Muscle of leg (tissue), 11 donors: ENCODE results near the gene USP34. TPM values are rescaled to one million over a fixed set of nuclear protein-coding genes. Genes with fewer than 3 reads are reported as not detected.

Source experiments
- DNase-seq: peaks from one replicate; pipeline ENCODE4 v3.0.0; 2013
- H3K27ac ChIP-seq: one replicate; pipeline ENCODE4 v1.5.1; 2013; ENCODE audit warnings: mild to moderate bottlenecking, low read length, control low read depth
- H3K27me3 ChIP-seq: one replicate; pipeline ENCODE4 v1.6.1; 2013; ENCODE audit warnings: low read length; ENCODE audit not compliant: control insufficient read depth, insufficient read depth
- H3K36me3 ChIP-seq: one replicate; pipeline ENCODE4 v1.6.1; 2013; ENCODE audit warnings: low read length; ENCODE audit not compliant: control insufficient read depth, insufficient read depth
- H3K4me1 ChIP-seq: one replicate; pipeline ENCODE4 v1.6.1; 2013; ENCODE audit warnings: low read length; ENCODE audit not compliant: control insufficient read depth, insufficient read depth
- H3K4me3 ChIP-seq: one replicate; pipeline ENCODE4 v1.5.1; 2013; ENCODE audit warnings: low read length, control low read depth
- H3K9me3 ChIP-seq: replicated peaks from 2 replicates; pipeline ENCODE4 v1.6.1; 2013; ENCODE audit warnings: low read depth, low read length; ENCODE audit not compliant: control insufficient read depth
- WGBS: methylation state at CpG from one replicate; pipeline ENCODE4 v1.1.5; 2013; ENCODE audit warnings: missing lambda C conversion rate; ENCODE audit not compliant: insufficient coverage; 5-methylcytosine and 5-hydroxymethylcytosine counted together
- polyA plus RNA-seq, 8 donors: library from polyadenylated mRNA; unstranded; fragments of 120-200 nt; gene quantifications; one replicate each; pipeline versions ENCODE4 v1.2.1 to v1.2.3, GENCODE V29; 2013; ENCODE audit warnings: inconsistent platforms in 1 of 8, low replicate concordance in 1 of 8; ENCODE audit not compliant: insufficient read length in 8 of 8, insufficient read depth in 1 of 8
- total RNA-seq: library from RNA; stranded (reverse); fragments of 120-200 nt; gene quantifications from one replicate; pipeline ENCODE4 v1.2.4, GENCODE V29; 2013

USP34 gene
- total and polyA plus RNA-seq, 9 donors = 62.5 to 88.2 (median 77.9) TPM

DNA sequence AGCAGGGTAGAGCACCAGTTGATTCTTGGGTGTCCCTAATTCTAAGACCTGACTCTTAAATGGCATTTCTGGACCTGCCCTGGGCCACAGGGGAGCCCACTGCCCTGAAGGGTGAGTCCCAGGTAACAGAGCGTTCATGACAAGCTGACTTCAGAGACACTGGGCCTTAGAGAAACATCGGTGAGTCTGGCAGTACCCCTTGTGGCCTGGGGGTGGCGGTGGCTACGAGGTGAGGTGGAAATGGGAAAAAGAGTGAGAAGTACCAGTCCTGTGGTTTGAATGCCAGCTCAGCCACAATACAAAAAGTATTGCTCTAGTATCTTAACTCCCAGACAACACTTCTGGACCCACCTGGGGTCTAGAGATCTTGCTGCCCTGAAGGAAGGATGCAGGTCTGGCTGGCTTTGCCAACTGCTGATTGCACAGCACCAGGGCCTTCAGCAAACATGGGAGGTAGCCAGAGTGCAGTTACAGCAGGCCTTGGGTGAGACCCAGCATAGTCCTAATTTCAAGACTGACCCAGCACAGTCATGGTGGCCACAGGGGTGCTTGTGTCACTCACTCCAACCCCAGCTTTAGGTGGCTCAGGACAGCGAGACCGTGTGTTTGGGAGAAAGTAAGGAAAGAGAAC lies 44.5 kb downstream of the USP34 start:
- DNase-seq = no peak
- H3K27me3 ChIP-seq = no peaks in the 10 kb centered on the region
- no peaks in the 10 kb centered on the region for H3K9me3 ChIP-seq
- 88% methylated on average over 1 of the region's 6 CpGs for WGBS
- peaks cover 2% of the 10 kb centered on the region for H3K36me3 ChIP-seq
- no peak overlapping the region for H3K4me3 ChIP-seq
- no peak overlapping the region for H3K27ac ChIP-seq
- H3K4me1 ChIP-seq = no peaks in the 10 kb centered on the region

GRCh38 chr2:61425605-61426155 lies 45.2 kb downstream of the USP34 start:
- Histone ChIP-seq H3K36me3 (peaks cover 2% of the 10 kb centered on the region), H3K9me3 (no peaks in the 10 kb centered on the region), H3K4me1 (no peaks in the 10 kb centered on the region), H3K27ac (no peak overlapping the region), H3K4me3 (no peak overlapping the region), H3K27me3 (no peaks in the 10 kb centered on the region)
- WGBS = 100% methylated on average over 1 of the region's 6 CpGs
- no peak for DNase-seq

DNA sequence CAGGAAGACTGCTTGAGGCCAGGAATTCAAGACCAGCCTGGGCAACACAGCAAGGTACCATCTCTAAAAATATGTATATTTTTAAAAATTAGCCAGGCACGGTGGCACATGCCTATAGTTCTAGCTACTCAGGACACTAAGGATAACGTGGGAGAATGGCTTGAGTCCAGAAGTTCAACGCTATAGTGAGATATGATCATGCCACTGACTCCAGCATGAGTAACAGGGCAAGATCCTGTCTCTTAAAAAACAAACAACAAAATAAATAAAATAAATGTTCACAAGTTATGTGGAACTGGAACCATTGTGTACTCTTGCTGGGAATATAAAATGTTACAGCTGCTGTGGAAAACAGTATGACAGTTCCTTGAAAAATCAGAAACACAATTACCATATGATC lies 47.2 kb downstream of the USP34 start:
- Histone ChIP-seq H3K4me3 (no peak overlapping the region), H3K36me3 (peaks cover 2% of the 10 kb centered on the region), H3K27ac (no peak overlapping the region), H3K27me3 (no peaks in the 10 kb centered on the region), H3K9me3 (no peaks in the 10 kb centered on the region), H3K4me1 (no peaks in the 10 kb centered on the region)
- DNase-seq = no peak
- no CpG with 5 or more reads among the region's 3 CpGs for WGBS

DNA sequence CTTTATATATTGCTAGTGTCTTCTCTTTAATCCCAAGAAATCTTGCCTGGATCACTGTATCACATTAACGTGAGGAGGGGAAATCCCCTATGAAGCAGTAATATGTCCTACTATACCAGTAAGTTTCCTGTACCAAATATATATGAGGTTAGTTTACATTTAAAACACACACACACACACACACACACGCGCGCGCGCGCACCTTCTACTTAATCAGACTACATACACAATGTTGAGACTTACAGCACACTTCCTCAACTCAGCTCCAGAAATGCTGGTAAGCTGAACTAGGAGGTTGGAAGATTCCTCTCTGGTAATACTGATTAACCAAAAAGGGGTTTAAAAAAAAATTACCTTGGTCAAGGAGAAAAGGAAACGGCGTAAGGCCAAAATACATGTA lies 49.3 kb downstream of the USP34 start:
- Histone ChIP-seq H3K27me3 (no peaks in the 10 kb centered on the region), H3K27ac (no peak overlapping the region), H3K4me3 (no peak overlapping the region), H3K9me3 (no peaks in the 10 kb centered on the region), H3K36me3 (peaks cover 8% of the 10 kb centered on the region), H3K4me1 (no peaks in the 10 kb centered on the region)
- no peak for DNase-seq
- no CpG with 5 or more reads among the region's 9 CpGs for WGBS

DNA sequence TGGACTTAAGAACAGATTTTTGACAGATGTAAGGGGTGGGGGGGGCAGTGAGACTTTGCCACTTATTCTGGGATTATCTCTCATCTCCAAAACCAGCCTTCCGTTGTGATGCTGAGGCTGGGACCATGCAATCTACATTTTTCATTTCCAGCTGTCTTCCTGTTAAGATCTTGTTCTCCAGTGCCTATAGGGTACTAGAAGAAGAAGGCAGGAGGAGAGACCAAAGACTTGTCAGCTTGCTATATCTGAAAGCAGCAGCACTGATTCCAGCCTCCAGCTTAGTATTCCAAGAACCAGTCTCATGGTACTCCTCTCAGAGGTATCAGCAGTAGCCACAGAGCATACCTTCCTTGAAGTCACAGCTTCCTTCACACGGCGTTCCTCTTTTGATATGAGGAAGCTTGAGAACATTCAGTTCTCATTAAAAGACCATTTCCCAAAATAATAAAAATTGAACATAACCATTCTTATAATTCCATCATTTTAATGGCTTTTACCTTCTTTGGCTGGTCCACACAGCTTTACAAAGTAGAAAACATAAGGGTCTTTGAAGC lies 49.8 kb downstream of the USP34 start:
- H3K4me3 ChIP-seq = no peak overlapping the region
- no peaks in the 10 kb centered on the region for H3K9me3 ChIP-seq
- H3K27ac ChIP-seq = no peak overlapping the region
- peaks cover 7% of the 10 kb centered on the region for H3K36me3 ChIP-seq
- no peaks in the 10 kb centered on the region for H3K4me1 ChIP-seq
- H3K27me3 ChIP-seq = no peaks in the 10 kb centered on the region
- no peak for DNase-seq
- no CpG with 5 or more reads among the region's 3 CpGs for WGBS

GRCh38 chr2:61419570-61419969 lies 51.3 kb downstream of the USP34 start:
- H3K4me3 ChIP-seq = no peak overlapping the region
- H3K27ac ChIP-seq = no peak overlapping the region
- no peaks in the 10 kb centered on the region for H3K4me1 ChIP-seq
- H3K36me3 ChIP-seq = peaks cover 7% of the 10 kb centered on the region
- no peaks in the 10 kb centered on the region for H3K27me3 ChIP-seq
- DNase-seq = no peak
- H3K9me3 ChIP-seq = no peaks in the 10 kb centered on the region

DNA sequence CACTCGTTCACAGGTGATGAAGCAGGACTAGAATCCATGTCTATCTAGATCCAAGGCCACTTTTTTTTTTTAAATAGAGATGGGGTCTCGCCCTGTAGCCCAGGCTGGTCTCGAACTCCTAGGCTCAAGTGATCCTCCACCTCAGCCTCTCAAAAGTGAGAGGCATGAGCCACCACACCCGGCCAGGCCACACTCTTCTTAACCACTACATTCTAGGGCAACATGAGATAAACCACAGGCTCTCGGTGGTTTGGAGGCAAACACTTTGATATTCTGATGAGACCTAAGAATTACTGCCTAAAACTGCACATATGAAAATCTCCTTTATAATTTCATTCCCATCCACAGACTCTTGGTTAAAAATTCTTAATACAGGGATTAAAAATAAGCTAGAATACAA lies 51.8 kb downstream of the USP34 start:
- Histone ChIP-seq H3K9me3 (no peaks in the 10 kb centered on the region), H3K27ac (no peak overlapping the region), H3K36me3 (peaks cover 7% of the 10 kb centered on the region), H3K27me3 (no peaks in the 10 kb centered on the region), H3K4me1 (no peaks in the 10 kb centered on the region), H3K4me3 (no peak overlapping the region)
- WGBS = 100% methylated on average over 1 of the region's 5 CpGs
- no peak for DNase-seq

- H3K4me3 ChIP-seq = no peak overlapping the region
- no peak for DNase-seq
- no peaks in the 10 kb centered on the region for H3K27me3 ChIP-seq
- WGBS = 93% methylated on average over 6 of the region's 9 CpGs
- no peaks in the 10 kb centered on the region for H3K9me3 ChIP-seq
- no peaks in the 10 kb centered on the region for H3K4me1 ChIP-seq
- no peak overlapping the region for H3K27ac ChIP-seq
- peaks cover 7% of the 10 kb centered on the region for H3K36me3 ChIP-seq
These were observed 53.8 kb downstream of the USP34 start for GRCh38 chr2:61416871-61417645.

DNA sequence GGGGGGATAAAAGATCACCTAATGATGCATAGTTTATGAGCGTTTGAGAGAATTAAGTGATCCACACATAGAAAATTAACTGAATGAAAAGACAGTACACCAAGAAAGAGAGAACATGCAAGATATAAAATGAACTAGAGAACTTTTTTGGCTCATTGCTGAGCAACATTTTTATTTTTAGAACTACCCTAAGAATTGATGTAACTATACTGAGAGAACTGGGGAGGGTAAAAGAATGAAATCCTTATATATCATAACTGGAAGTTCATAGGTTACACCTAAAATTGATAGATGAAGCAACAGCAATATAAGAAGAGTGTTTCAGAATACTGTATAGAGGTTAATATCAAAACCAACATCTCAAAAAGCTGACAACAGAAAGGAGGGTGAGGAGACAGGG lies 55.6 kb downstream of the USP34 start:
- no CpG with 5 or more reads among the region's 1 CpG for WGBS
- H3K36me3 ChIP-seq = peaks cover 7% of the 10 kb centered on the region
- no peak for DNase-seq
- H3K27ac ChIP-seq = no peak overlapping the region
- no peaks in the 10 kb centered on the region for H3K4me1 ChIP-seq
- H3K9me3 ChIP-seq = no peaks in the 10 kb centered on the region
- H3K4me3 ChIP-seq = no peak overlapping the region
- no peaks in the 10 kb centered on the region for H3K27me3 ChIP-seq

GRCh38 chr2:61414674-61415073 lies 56.2 kb downstream of the USP34 start:
- WGBS = 100% methylated on average over 1 of the region's 3 CpGs
- no peak overlapping the region for H3K27ac ChIP-seq
- no peak for DNase-seq
- H3K36me3 ChIP-seq = peaks cover 7% of the 10 kb centered on the region
- no peaks in the 10 kb centered on the region for H3K4me1 ChIP-seq
- no peak overlapping the region for H3K4me3 ChIP-seq
- no peaks in the 10 kb centered on the region for H3K27me3 ChIP-seq
- no peaks in the 10 kb centered on the region for H3K9me3 ChIP-seq
